K562 (cell line): ENCODE measurements around the gene ZNF467.

Experiments used
- LARP7 ChIP-seq: fragments of 450-650 bp; IDR thresholded peaks from 2 replicates; pipeline ENCODE4 v1.6.1; 2016
- MAFF ChIP-seq: IDR thresholded peaks from 2 replicates; pipeline ENCODE4 v1.6.1; 2012; ENCODE audit warnings: low read length, improper control_type of control experiment
- MAX ChIP-seq: sonication (generic); formaldehyde crosslinking; IDR thresholded peaks from 2 replicates; pipeline ENCODE4 v1.9.0; 2022; ENCODE audit warnings: mild to moderate bottlenecking, missing genetic modification reagents
- MTF1 ChIP-seq: fragments of 250-450 bp; sonication (Bioruptor Pico); IDR thresholded peaks from 2 replicates; pipeline ENCODE4 v1.9.0; 2021; ENCODE audit warnings: moderate library complexity, mild to moderate bottlenecking, inconsistent platforms, borderline replicate concordance
- TBP ChIP-seq: optimal IDR thresholded peaks from 2 replicates; pipeline ENCODE3; 2011; ENCODE audit warnings: low read depth, low read length, improper control_type of control experiment
- ZBTB1 ChIP-seq: sonication (generic); formaldehyde crosslinking; IDR thresholded peaks from 2 replicates; pipeline ENCODE4 v1.8.1; 2023; ENCODE audit warnings: missing genetic modification reagents, low read depth, mild to moderate bottlenecking, borderline replicate concordance
- ZNF23 ChIP-seq: fragments of 250-450 bp; sonication (Bioruptor Pico); IDR thresholded peaks from 2 replicates; pipeline ENCODE4 v1.4.0; 2020; ENCODE audit warnings: mild to moderate bottlenecking
- TF ChIP-seq, protein P1 (sequence below): conservative IDR thresholded peaks from 2 replicates; pipeline ENCODE4 v1.6.1; 2011; ENCODE audit warnings: low read depth, mild to moderate bottlenecking, low read length; ENCODE audit not compliant: control insufficient read depth
- TF ChIP-seq, protein P2 (sequence below), 3 experiments: IDR thresholded peaks in 2 of 3; conservative IDR thresholded peaks in 1 of 3; 2 replicates each; pipeline ENCODE4 v1.5.1; 2011 to 2012; ENCODE audit warnings: low read length in 3 of 3, mild to moderate bottlenecking in 3 of 3, control low read depth in 2 of 3, improper control_type of control experiment in 1 of 3, inconsistent platforms in 1 of 3, low read depth in 1 of 3, mixed read lengths in 1 of 3, moderate library complexity in 1 of 3; ENCODE audit not compliant: insufficient read depth in 2 of 3
- TF ChIP-seq, protein P3 (sequence below): sonication (generic); formaldehyde crosslinking; IDR thresholded peaks from 2 replicates; pipeline ENCODE4 v1.8.1; 2023; ENCODE audit warnings: mild to moderate bottlenecking, missing genetic modification reagents
- TF ChIP-seq, protein P4 (sequence below): sonication (generic); formaldehyde crosslinking; IDR thresholded peaks from 2 replicates; pipeline ENCODE4 v1.8.1; 2023; ENCODE audit warnings: mild to moderate bottlenecking, missing genetic modification reagents

DNA sequence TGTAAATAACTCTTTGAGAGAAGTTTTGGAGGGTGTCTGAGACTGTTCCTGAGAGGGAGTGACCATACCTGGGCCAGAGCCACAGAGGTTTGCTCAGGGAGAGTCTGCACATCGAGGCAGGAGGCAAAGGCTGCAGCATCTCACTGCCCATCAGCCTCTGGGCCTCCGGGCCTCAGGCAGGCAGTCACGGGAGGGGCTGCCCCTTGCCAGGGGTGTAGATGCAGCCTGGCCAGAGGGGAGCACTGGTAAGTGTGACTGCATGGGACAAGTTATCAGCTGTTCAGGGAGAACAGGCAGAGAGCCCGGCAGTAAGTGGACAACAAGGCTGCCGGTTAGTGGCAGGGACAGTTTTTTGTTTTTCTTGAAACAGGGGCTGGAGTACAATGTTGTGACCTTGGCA lies 55.9 kb downstream of the ZNF467 start:
- TF ChIP-seq LARP7 (no peak), MAFF (no peak), TBP (no peak), ZNF23 (CRISPR knock-in tag) (no peak), ZBTB1 (CRISPR knock-in tag) (no peak), MTF1 (no peak), MAX (CRISPR knock-in tag) (no peak)
- TF ChIP-seq, protein P1, sequence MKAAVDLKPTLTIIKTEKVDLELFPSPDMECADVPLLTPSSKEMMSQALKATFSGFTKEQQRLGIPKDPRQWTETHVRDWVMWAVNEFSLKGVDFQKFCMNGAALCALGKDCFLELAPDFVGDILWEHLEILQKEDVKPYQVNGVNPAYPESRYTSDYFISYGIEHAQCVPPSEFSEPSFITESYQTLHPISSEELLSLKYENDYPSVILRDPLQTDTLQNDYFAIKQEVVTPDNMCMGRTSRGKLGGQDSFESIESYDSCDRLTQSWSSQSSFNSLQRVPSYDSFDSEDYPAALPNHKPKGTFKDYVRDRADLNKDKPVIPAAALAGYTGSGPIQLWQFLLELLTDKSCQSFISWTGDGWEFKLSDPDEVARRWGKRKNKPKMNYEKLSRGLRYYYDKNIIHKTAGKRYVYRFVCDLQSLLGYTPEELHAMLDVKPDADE: no peak
- TF ChIP-seq, protein P2, sequence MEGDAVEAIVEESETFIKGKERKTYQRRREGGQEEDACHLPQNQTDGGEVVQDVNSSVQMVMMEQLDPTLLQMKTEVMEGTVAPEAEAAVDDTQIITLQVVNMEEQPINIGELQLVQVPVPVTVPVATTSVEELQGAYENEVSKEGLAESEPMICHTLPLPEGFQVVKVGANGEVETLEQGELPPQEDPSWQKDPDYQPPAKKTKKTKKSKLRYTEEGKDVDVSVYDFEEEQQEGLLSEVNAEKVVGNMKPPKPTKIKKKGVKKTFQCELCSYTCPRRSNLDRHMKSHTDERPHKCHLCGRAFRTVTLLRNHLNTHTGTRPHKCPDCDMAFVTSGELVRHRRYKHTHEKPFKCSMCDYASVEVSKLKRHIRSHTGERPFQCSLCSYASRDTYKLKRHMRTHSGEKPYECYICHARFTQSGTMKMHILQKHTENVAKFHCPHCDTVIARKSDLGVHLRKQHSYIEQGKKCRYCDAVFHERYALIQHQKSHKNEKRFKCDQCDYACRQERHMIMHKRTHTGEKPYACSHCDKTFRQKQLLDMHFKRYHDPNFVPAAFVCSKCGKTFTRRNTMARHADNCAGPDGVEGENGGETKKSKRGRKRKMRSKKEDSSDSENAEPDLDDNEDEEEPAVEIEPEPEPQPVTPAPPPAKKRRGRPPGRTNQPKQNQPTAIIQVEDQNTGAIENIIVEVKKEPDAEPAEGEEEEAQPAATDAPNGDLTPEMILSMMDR (IDR thresholded peaks at IDR 0.05 in 2 of 3, conservative IDR thresholded peaks at IDR 0.05 in 1 of 3; ENCODE audit: insufficient read depth in 2 of 3, low read depth in 1 of 3, low read length in 3 of 3): no peak
- TF ChIP-seq, protein P3, sequence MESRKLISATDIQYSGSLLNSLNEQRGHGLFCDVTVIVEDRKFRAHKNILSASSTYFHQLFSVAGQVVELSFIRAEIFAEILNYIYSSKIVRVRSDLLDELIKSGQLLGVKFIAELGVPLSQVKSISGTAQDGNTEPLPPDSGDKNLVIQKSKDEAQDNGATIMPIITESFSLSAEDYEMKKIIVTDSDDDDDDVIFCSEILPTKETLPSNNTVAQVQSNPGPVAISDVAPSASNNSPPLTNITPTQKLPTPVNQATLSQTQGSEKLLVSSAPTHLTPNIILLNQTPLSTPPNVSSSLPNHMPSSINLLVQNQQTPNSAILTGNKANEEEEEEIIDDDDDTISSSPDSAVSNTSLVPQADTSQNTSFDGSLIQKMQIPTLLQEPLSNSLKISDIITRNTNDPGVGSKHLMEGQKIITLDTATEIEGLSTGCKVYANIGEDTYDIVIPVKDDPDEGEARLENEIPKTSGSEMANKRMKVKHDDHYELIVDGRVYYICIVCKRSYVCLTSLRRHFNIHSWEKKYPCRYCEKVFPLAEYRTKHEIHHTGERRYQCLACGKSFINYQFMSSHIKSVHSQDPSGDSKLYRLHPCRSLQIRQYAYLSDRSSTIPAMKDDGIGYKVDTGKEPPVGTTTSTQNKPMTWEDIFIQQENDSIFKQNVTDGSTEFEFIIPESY (CRISPR knock-in tag): no peak
- TF ChIP-seq, protein P4, sequence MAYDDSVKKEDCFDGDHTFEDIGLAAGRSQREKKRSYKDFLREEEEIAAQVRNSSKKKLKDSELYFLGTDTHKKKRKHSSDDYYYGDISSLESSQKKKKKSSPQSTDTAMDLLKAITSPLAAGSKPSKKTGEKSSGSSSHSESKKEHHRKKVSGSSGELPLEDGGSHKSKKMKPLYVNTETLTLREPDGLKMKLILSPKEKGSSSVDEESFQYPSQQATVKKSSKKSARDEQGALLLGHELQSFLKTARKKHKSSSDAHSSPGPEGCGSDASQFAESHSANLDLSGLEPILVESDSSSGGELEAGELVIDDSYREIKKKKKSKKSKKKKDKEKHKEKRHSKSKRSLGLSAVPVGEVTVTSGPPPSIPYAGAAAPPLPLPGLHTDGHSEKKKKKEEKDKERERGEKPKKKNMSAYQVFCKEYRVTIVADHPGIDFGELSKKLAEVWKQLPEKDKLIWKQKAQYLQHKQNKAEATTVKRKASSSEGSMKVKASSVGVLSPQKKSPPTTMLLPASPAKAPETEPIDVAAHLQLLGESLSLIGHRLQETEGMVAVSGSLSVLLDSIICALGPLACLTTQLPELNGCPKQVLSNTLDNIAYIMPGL (CRISPR knock-in tag): no peak
